Regular cardiac myocyte (primary cell): ENCODE measurements around the gene EIF4E3. TPM values are rescaled to one million over a fixed set of nuclear protein-coding genes. Genes with fewer than 3 reads are reported as not detected.

ENCODE experiments used
- total RNA-seq: library from RNA; depleted of rRNA; stranded (reverse); fragments of >200 nt; gene quantifications from 2 replicates; pipeline ENCODE4 v1.2.3, GENCODE V29; 2014

EIF4E3 gene
- total RNA-seq: 0.58 and 2.5 TPM in 2 replicates

GRCh38 chr3:71725271-71725991 is at the start of gene EIF4E3:
TSS of gene EIF4E3 (minus strand) at chr3:71725402. CDS start at chr3:71725367, 35 bp downstream.

GRCh38 chr3:71753701-71754609 is 28.8 kb upstream of the EIF4E3 start, which contains the start of gene GPR27:
TSS of gene GPR27 (plus strand) at chr3:71753855. CDS start at chr3:71754050, 195 bp downstream.

Other genes with a start within 250 kb of the EIF4E3 start
- gene FOXP1, start 141.7 kb downstream of the EIF4E3 start, total RNA-seq: 60.2 and 92.2 TPM in 2 replicates
- gene GPR27, start 28.5 kb upstream of the EIF4E3 start, total RNA-seq: 0.28 TPM in 1 of 2 replicates, not detected in the other
- gene PROK2, start 59.7 kb upstream of the EIF4E3 start, total RNA-seq: not detected in 2 replicates